Hepatocyte (in vitro differentiated cells): ENCODE results near the gene XRCC1. TPM values are rescaled to one million over a fixed set of nuclear protein-coding genes. Genes with fewer than 3 reads are reported as not detected.

Experiments used
- DNase-seq: peaks from one replicate; pipeline ENCODE4 v3.0.0-alpha.2; 2016; ENCODE audit warnings: low spot score
- H2AFZ ChIP-seq: fragments of 200-600 bp; sonication (generic); 2 replicates; pipeline ENCODE4 v1.6.0; 2016; ENCODE audit warnings: antibody characterized with exemption, mild to moderate bottlenecking
- H3K27ac ChIP-seq: fragments of 200-600 bp; sonication (generic); 2 replicates; pipeline ENCODE4 v1.5.1; 2016; ENCODE audit warnings: mild to moderate bottlenecking
- H3K27me3 ChIP-seq: fragments of 200-600 bp; sonication (generic); 2 replicates; pipeline ENCODE4 v1.6.1; 2016
- H3K36me3 ChIP-seq: fragments of 200-600 bp; sonication (generic); replicated peaks from 2 replicates; pipeline ENCODE4 v1.5.1; 2016; ENCODE audit warnings: low read depth; ENCODE audit not compliant: insufficient read depth
- H3K4me1 ChIP-seq: fragments of 200-600 bp; sonication (generic); 2 replicates; pipeline ENCODE4 v1.5.1; 2016; ENCODE audit warnings: mild to moderate bottlenecking, moderate library complexity; ENCODE audit not compliant: insufficient read depth
- H3K4me2 ChIP-seq: fragments of 200-600 bp; sonication (generic); 2 replicates; pipeline ENCODE4 v1.6.0; 2016
- H3K4me3 ChIP-seq: fragments of 200-600 bp; sonication (generic); 2 replicates; pipeline ENCODE4 v1.5.1; 2016; ENCODE audit warnings: mild to moderate bottlenecking
- H3K79me2 ChIP-seq: fragments of 200-600 bp; sonication (generic); 2 replicates; pipeline ENCODE4 v1.6.0; 2017; ENCODE audit warnings: mild to moderate bottlenecking
- H3K9me2 ChIP-seq: fragments of 200-600 bp; sonication (generic); replicated peaks from 2 replicates; pipeline ENCODE4 v1.6.0; 2017; ENCODE audit warnings: mild to moderate bottlenecking; ENCODE audit not compliant: insufficient read depth
- H3K9me3 ChIP-seq: fragments of 200-600 bp; sonication (generic); 2 replicates; pipeline ENCODE4 v1.5.1; 2016; ENCODE audit warnings: low read depth, mild to moderate bottlenecking
- H4K20me1 ChIP-seq: fragments of 200-600 bp; sonication (generic); 2 replicates; pipeline ENCODE4 v1.6.0; 2016; ENCODE audit warnings: mild to moderate bottlenecking; ENCODE audit not compliant: insufficient read depth, poor library complexity, severe bottlenecking
- EZH2 ChIP-seq: fragments of 200-600 bp; sonication (generic); IDR thresholded peaks from 2 replicates; pipeline ENCODE4 v1.6.1; 2016; ENCODE audit warnings: antibody characterized with exemption, mild to moderate bottlenecking, borderline replicate concordance
- EZH2phosphoT487 ChIP-seq: fragments of 200-600 bp; sonication (generic); IDR thresholded peaks from one replicate; pipeline ENCODE4 v1.6.1; 2018; ENCODE audit warnings: antibody characterized with exemption, mild to moderate bottlenecking, low read depth, moderate library complexity; ENCODE audit not compliant: unreplicated experiment, severe bottlenecking
- WGBS: methylation state at CpG from one replicate; pipeline ENCODE4 v1.1.6; 2016; ENCODE audit warnings: low lambda C conversion rate; ENCODE audit errors: missing lambda C conversion rate; 5-methylcytosine and 5-hydroxymethylcytosine counted together
- polyA plus RNA-seq: library from polyadenylated mRNA; unstranded; fragments of >200 nt; fragmentation: Nextera tagmentation; extraction: Ambion mirVana; gene quantifications from 2 replicates; pipeline ENCODE4 v1.2.1, GENCODE V29; 2016
- total RNA-seq: library from RNA; depleted of rRNA; stranded (reverse); fragments of >200 nt; gene quantifications from 2 replicates; pipeline ENCODE4 v1.2.3, GENCODE V29; 2014
- TF ChIP-seq, protein P1 (sequence below): fragments of 200-600 bp; sonication (generic); IDR thresholded peaks from 2 replicates; pipeline ENCODE4 v1.5.1; 2016; ENCODE audit warnings: antibody characterized with exemption, mild to moderate bottlenecking; ENCODE audit not compliant: poor library complexity

The XRCC1 gene
- total and polyA plus RNA-seq, 2 experiments from 2014 or later: 27.8 to 34.3 TPM

DNA sequence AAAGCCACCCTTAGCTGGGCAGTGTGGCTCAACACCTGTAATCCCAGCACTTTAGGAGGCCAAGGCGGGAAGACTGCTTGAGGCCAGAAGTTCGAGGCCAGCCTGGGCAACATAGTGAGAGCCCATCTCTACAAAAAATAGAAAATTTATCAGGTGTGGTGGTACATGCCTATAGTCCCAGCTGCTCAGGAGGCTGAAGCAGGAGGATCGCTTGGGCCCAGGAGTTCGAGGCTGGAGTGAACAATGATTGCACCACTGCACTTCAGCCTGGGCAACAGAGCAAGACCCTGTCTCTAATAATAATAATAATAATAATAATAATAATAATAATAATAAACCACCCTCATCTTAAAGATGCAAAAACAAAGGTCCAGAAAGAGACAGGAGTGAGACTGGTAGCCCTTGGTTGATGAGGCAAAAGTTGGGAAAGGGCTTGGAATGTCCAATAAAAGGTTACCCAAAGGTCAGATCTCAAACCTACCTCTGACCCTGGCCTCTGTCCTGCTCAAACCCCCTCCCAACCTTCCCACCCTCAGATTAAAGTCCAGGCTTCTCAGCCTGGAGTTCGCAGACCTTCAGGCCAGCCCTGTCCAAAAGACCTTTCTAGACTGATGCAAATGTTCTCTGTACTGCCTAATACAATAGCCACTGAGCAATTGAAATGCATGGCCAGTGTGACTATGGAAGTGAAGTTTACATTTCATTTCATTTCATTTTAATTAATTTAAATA, 33.2 kb downstream of the XRCC1 start:
- Histone ChIP-seq H3K4me2 (no peak overlapping the region), H3K36me3 (peaks cover 4% of the 10 kb centered on the region), H3K9me2 (no peaks in the 10 kb centered on the region), H3K27me3 (no peaks in the 10 kb centered on the region), H3K79me2 (no peaks in the 10 kb centered on the region), H3K9me3 (no peaks in the 10 kb centered on the region), H3K27ac (no peak overlapping the region), H2AFZ (no peak overlapping the region), H3K4me3 (no peak overlapping the region), H4K20me1 (no peaks in the 10 kb centered on the region), H3K4me1 (no peaks in the 10 kb centered on the region)
- TF ChIP-seq, protein P1, sequence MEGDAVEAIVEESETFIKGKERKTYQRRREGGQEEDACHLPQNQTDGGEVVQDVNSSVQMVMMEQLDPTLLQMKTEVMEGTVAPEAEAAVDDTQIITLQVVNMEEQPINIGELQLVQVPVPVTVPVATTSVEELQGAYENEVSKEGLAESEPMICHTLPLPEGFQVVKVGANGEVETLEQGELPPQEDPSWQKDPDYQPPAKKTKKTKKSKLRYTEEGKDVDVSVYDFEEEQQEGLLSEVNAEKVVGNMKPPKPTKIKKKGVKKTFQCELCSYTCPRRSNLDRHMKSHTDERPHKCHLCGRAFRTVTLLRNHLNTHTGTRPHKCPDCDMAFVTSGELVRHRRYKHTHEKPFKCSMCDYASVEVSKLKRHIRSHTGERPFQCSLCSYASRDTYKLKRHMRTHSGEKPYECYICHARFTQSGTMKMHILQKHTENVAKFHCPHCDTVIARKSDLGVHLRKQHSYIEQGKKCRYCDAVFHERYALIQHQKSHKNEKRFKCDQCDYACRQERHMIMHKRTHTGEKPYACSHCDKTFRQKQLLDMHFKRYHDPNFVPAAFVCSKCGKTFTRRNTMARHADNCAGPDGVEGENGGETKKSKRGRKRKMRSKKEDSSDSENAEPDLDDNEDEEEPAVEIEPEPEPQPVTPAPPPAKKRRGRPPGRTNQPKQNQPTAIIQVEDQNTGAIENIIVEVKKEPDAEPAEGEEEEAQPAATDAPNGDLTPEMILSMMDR: no peak
- no peak for TF ChIP-seq EZH2phosphoT487
- TF ChIP-seq EZH2: no peak
- 97% methylated on average over 5 of the region's 5 CpGs for WGBS
- DNase-seq: no peak

DNA sequence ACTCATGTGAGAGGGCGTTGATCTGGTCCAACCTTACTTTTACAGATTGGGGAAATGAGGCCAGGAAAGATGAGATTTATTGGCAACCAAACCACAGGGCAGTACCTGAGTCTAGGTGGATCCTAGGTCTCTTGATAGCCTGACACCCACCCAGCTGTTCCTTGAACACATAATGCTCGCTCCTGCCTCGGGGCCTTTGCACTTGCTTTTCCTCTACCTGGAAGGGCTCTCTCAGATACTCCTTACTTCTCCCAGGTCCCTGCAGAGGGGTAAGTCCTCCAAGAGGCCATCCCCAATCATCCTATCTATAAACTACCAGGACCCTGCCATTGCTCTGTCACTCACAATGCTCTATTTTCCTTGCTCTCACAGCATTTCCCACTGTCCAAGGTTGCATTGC, 34.9 kb downstream of the XRCC1 start:
- Histone ChIP-seq H3K4me3 (no peak overlapping the region), H3K36me3 (peaks cover 4% of the 10 kb centered on the region), H3K4me1 (no peaks in the 10 kb centered on the region), H3K4me2 (no peak overlapping the region), H4K20me1 (no peaks in the 10 kb centered on the region), H3K79me2 (no peaks in the 10 kb centered on the region), H3K9me2 (no peaks in the 10 kb centered on the region), H3K27me3 (no peaks in the 10 kb centered on the region), H3K9me3 (no peaks in the 10 kb centered on the region), H2AFZ (no peak overlapping the region), H3K27ac (no peak overlapping the region)
- DNase-seq: no peak
- WGBS: 74% methylated on average over 3 of the region's 3 CpGs
- TF ChIP-seq EZH2 (no peak), EZH2phosphoT487 (no peak)
- TF ChIP-seq, protein P1: no peak

DNA sequence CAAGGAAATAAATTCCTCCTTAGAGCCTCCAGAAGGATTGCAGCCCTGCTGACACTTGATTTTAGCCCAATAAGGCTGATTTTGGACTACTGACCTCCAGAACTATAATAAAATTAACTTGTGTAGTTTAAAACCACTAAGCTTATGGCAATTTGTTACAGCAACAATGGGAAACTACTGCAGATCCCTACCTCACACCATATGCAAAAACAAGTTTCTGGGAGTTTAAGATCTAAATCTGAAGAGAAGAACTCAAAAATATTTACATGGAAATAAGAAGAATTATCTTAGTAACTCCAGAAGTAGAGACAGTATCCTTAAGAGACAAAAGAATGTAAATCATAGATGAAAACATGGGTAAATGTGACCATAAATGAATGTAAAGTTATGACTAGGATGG, 36.4 kb downstream of the XRCC1 start:
- H3K9me2 ChIP-seq: no peaks in the 10 kb centered on the region
- no peaks in the 10 kb centered on the region for H3K27me3 ChIP-seq
- H3K36me3 ChIP-seq: peaks cover 4% of the 10 kb centered on the region
- TF ChIP-seq, protein P1: no peak
- TF ChIP-seq EZH2phosphoT487 (no peak), EZH2 (no peak)
- no peak overlapping the region for H3K4me3 ChIP-seq
- H3K27ac ChIP-seq: no peak overlapping the region
- no peak overlapping the region for H3K4me2 ChIP-seq
- DNase-seq: no peak
- H2AFZ ChIP-seq: no peak overlapping the region
- no peaks in the 10 kb centered on the region for H3K9me3 ChIP-seq
- no peaks in the 10 kb centered on the region for H3K4me1 ChIP-seq
- no peaks in the 10 kb centered on the region for H3K79me2 ChIP-seq
- H4K20me1 ChIP-seq: no peaks in the 10 kb centered on the region
